GM23338 (cell line): ENCODE measurements around the gene KLK5. TPM values are rescaled to one million over a fixed set of nuclear protein-coding genes. Genes with fewer than 3 reads are reported as not detected.
A peak's percentile ranks its signal among the peaks of the same experiment; 100 is the strongest.

Source experiments
- ATAC-seq: fragments of 200-7000 bp; cut with Tn5 transposase; 3 replicates; pipeline ENCODE4 v1.9.1; 2020
- DNase-seq: peaks from one replicate; pipeline ENCODE4 v3.0.0-alpha.2; 2015; ENCODE audit warnings: low spot score
- H2AFZ ChIP-seq: fragments of 200-600 bp; sonication (generic); 2 replicates; pipeline ENCODE4 v1.8.0; 2016; ENCODE audit warnings: antibody characterized with exemption, mild to moderate bottlenecking, moderate library complexity
- H3F3A ChIP-seq: fragments of 200-600 bp; sonication (generic); replicated peaks from 2 replicates; pipeline ENCODE4 v1.8.0; 2017; ENCODE audit warnings: antibody characterized with exemption, mixed run types, low read depth
- H3K27ac ChIP-seq: fragments of 200-600 bp; sonication (generic); 2 replicates; pipeline ENCODE4 v1.6.1; 2016; ENCODE audit warnings: low read depth
- H3K27me3 ChIP-seq: fragments of 200-600 bp; sonication (generic); 2 replicates; pipeline ENCODE4 v1.8.0; 2016; ENCODE audit warnings: mild to moderate bottlenecking, mixed run types, moderate library complexity; ENCODE audit not compliant: insufficient read depth
- H3K36me3 ChIP-seq: fragments of 200-600 bp; sonication (generic); 2 replicates; pipeline ENCODE4 v1.8.0; 2016; ENCODE audit warnings: mild to moderate bottlenecking; ENCODE audit not compliant: insufficient read depth
- H3K4me1 ChIP-seq: fragments of 200-600 bp; sonication (generic); 2 replicates; pipeline ENCODE4 v1.8.0; 2016; ENCODE audit warnings: mild to moderate bottlenecking, moderate library complexity; ENCODE audit not compliant: insufficient read depth
- H3K4me2 ChIP-seq: fragments of 200-600 bp; sonication (generic); 2 replicates; pipeline ENCODE4 v1.7.1; 2017; ENCODE audit warnings: mixed run types
- H3K4me3 ChIP-seq: fragments of 200-600 bp; sonication (generic); 2 replicates; pipeline ENCODE4 v1.6.1; 2016; ENCODE audit warnings: mixed run types
- H3K79me2 ChIP-seq: fragments of 200-600 bp; sonication (generic); replicated peaks from 2 replicates; pipeline ENCODE4 v1.8.0; 2017; ENCODE audit warnings: mild to moderate bottlenecking; ENCODE audit not compliant: insufficient read depth
- H3K9me2 ChIP-seq: fragments of 200-600 bp; sonication (generic); 2 replicates; pipeline ENCODE4 v1.8.0; 2017; ENCODE audit not compliant: insufficient read depth
- H4K20me1 ChIP-seq: fragments of 200-600 bp; sonication (generic); replicated peaks from 2 replicates; pipeline ENCODE4 v1.8.0; 2017; ENCODE audit warnings: mild to moderate bottlenecking; ENCODE audit not compliant: insufficient read depth
- H3K27ac Mint-ChIP-seq: 2 replicates; pipeline ENCODE4 v1.8.0; 2020; ENCODE audit warnings: inconsistent platforms, mild to moderate bottlenecking, moderate library complexity, mixed read lengths
- H3K27me3 Mint-ChIP-seq: 3 replicates; pipeline ENCODE4 v1.8.0; 2022; ENCODE audit warnings: low read depth, mild to moderate bottlenecking, moderate library complexity, mixed read lengths, inconsistent platforms; ENCODE audit not compliant: insufficient read depth, poor library complexity
- H3K36me3 Mint-ChIP-seq: 3 replicates; pipeline ENCODE4 v1.8.0; 2021; ENCODE audit warnings: low read depth, mild to moderate bottlenecking, inconsistent platforms, moderate library complexity, mixed read lengths
- H3K4me1 Mint-ChIP-seq: 3 replicates; pipeline ENCODE4 v1.8.0; 2020; ENCODE audit warnings: mild to moderate bottlenecking, inconsistent platforms, mixed read lengths
- H3K4me3 Mint-ChIP-seq: 3 replicates; pipeline ENCODE4 v1.8.0; 2021; ENCODE audit warnings: moderate library complexity, mild to moderate bottlenecking, inconsistent platforms, mixed read lengths
- H3K9me3 Mint-ChIP-seq: 3 replicates; pipeline ENCODE4 v1.8.0; 2020; ENCODE audit warnings: moderate library complexity, mild to moderate bottlenecking, inconsistent platforms, mixed read lengths
- JUNB ChIP-seq: IDR thresholded peaks from one replicate; pipeline ENCODE4 v1.6.1; 2016; ENCODE audit warnings: antibody characterized with exemption; ENCODE audit not compliant: unreplicated experiment
- POLR2AphosphoS5 ChIP-seq: IDR thresholded peaks from 2 replicates; pipeline ENCODE4 v1.6.1; 2016; ENCODE audit warnings: antibody characterized with exemption, low read depth
- STAT1 ChIP-seq: IDR thresholded peaks from one replicate; pipeline ENCODE4 v1.6.1; 2016; ENCODE audit warnings: antibody characterized with exemption; ENCODE audit not compliant: unreplicated experiment
- ZNF114 ChIP-seq: fragments of 250-450 bp; sonication (Bioruptor Pico); IDR thresholded peaks from 2 replicates; pipeline ENCODE4 v1.5.0; 2020; ENCODE audit warnings: mild to moderate bottlenecking, moderate library complexity
- ZNF331 ChIP-seq: fragments of 250-450 bp; sonication (Bioruptor Pico); IDR thresholded peaks from 2 replicates; pipeline ENCODE4 v1.5.0; 2020; ENCODE audit warnings: low read depth, mild to moderate bottlenecking, moderate library complexity
- polyA plus RNA-seq: library from polyadenylated mRNA; unstranded; fragments of >200 nt; fragmentation: Nextera tagmentation; extraction: Ambion mirVana; gene quantifications from 2 replicates; pipeline ENCODE4 v1.2.1, GENCODE V29; 2016
- total RNA-seq: library from RNA; depleted of rRNA; stranded (reverse); fragments of >200 nt; shearing (Covaris generic); gene quantifications from 2 replicates; pipeline ENCODE4 v1.2.3, GENCODE V29; 2014
- TF ChIP-seq, protein P1 (sequence below), 2 experiments: fragments of 200-600 bp in 1 of 2; sonication (generic) in 1 of 2; conservative IDR thresholded peaks; 2 replicates each; pipeline versions ENCODE4 v1.5.1 to v1.6.1; 2016 to 2017; ENCODE audit warnings: antibody characterized with exemption in 2 of 2, low read depth in 2 of 2, mild to moderate bottlenecking in 2 of 2, moderate library complexity in 1 of 2
- TF ChIP-seq, protein P2 (sequence below): fragments of 250-450 bp; sonication (Bioruptor Pico); IDR thresholded peaks from 2 replicates; pipeline ENCODE4 v1.5.0; 2020; ENCODE audit warnings: mild to moderate bottlenecking, moderate library complexity
- TF ChIP-seq, protein P3 (sequence below): IDR thresholded peaks from 2 replicates; pipeline ENCODE4 v1.6.1; 2016; ENCODE audit warnings: antibody characterized with exemption
- TF ChIP-seq, protein P4 (sequence below): IDR thresholded peaks from one replicate; pipeline ENCODE4 v1.6.1; 2018; ENCODE audit warnings: antibody characterized with exemption; ENCODE audit not compliant: unreplicated experiment

Gene KLK5
- total and polyA plus RNA-seq, 2 experiments from 2014 or later = 0.66 TPM; not detected in 1

DNA sequence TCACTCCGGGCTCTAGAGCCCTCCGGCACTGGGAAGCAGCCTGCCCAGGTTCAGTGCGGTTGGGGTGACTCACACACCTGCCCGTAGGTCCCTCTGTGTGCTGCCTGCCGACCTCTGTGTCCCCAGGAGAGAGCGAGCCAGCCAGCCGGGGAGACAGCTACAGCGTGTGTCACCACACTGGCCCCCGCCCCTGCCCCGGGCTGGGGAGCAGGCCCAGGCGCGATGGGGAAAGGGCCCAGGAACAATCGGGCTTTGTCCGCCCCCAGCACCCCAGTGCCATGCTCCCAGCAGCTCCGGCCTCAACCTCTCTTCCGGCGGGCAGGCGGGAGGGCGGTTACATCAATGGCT is 16.5 kb upstream of the KLK5 start, which contains the start of gene KLK6 (continued):
- TF ChIP-seq, protein P1, sequence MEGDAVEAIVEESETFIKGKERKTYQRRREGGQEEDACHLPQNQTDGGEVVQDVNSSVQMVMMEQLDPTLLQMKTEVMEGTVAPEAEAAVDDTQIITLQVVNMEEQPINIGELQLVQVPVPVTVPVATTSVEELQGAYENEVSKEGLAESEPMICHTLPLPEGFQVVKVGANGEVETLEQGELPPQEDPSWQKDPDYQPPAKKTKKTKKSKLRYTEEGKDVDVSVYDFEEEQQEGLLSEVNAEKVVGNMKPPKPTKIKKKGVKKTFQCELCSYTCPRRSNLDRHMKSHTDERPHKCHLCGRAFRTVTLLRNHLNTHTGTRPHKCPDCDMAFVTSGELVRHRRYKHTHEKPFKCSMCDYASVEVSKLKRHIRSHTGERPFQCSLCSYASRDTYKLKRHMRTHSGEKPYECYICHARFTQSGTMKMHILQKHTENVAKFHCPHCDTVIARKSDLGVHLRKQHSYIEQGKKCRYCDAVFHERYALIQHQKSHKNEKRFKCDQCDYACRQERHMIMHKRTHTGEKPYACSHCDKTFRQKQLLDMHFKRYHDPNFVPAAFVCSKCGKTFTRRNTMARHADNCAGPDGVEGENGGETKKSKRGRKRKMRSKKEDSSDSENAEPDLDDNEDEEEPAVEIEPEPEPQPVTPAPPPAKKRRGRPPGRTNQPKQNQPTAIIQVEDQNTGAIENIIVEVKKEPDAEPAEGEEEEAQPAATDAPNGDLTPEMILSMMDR (conservative IDR thresholded peaks at IDR 0.05; ENCODE audit: low read depth in 2 of 2) = no peak
- TF ChIP-seq ZNF114 (CRISPR knock-in tag) (no peak), ZNF331 (no peak)

DNA sequence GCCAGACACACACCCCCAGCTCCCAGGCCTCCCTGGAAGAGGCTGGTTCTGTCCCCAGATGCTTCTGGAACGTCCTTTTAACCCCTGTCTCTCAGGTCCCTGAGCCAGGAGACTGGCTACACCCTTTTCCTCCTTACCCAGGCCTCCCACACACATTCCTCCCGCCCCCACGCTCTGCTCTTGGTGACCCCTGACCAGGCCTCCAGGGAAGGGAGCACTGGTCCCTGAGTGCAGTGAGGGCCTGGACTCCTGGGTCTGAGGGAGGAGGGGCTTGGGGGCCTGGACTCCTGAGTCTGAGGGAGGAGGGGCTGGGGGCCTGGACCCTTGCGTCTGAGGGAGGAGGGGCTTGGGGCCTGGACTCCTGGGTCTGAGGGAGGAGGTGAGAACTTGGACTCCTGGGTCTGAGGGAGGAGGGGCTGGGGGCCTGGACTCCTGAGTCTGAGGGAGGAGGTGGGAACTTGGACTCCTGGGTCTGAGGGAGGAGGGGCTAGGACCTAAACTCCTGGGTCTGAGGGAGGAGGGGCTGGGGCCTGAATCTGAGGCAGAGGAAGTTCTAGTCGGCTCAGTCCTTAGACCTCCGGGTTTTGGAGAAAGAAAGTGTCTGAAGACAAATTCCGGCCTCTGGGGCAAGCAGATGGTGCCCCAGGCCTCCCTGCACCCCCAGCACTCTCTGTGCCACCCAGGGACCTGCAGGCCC is 16.0 kb upstream of the KLK5 start:
- H2AFZ ChIP-seq = peak overlapping the region; percentile 95
- Mint-ChIP-seq H3K27me3 (peaks cover 8% of the 10 kb centered on the region), H3K4me1 (peaks cover 17% of the 10 kb centered on the region)
- TF ChIP-seq POLR2AphosphoS5 = no peak
- TF ChIP-seq, protein P1 (conservative IDR thresholded peaks at IDR 0.05; ENCODE audit: low read depth in 2 of 2) = no peak
- TF ChIP-seq, protein P2, sequence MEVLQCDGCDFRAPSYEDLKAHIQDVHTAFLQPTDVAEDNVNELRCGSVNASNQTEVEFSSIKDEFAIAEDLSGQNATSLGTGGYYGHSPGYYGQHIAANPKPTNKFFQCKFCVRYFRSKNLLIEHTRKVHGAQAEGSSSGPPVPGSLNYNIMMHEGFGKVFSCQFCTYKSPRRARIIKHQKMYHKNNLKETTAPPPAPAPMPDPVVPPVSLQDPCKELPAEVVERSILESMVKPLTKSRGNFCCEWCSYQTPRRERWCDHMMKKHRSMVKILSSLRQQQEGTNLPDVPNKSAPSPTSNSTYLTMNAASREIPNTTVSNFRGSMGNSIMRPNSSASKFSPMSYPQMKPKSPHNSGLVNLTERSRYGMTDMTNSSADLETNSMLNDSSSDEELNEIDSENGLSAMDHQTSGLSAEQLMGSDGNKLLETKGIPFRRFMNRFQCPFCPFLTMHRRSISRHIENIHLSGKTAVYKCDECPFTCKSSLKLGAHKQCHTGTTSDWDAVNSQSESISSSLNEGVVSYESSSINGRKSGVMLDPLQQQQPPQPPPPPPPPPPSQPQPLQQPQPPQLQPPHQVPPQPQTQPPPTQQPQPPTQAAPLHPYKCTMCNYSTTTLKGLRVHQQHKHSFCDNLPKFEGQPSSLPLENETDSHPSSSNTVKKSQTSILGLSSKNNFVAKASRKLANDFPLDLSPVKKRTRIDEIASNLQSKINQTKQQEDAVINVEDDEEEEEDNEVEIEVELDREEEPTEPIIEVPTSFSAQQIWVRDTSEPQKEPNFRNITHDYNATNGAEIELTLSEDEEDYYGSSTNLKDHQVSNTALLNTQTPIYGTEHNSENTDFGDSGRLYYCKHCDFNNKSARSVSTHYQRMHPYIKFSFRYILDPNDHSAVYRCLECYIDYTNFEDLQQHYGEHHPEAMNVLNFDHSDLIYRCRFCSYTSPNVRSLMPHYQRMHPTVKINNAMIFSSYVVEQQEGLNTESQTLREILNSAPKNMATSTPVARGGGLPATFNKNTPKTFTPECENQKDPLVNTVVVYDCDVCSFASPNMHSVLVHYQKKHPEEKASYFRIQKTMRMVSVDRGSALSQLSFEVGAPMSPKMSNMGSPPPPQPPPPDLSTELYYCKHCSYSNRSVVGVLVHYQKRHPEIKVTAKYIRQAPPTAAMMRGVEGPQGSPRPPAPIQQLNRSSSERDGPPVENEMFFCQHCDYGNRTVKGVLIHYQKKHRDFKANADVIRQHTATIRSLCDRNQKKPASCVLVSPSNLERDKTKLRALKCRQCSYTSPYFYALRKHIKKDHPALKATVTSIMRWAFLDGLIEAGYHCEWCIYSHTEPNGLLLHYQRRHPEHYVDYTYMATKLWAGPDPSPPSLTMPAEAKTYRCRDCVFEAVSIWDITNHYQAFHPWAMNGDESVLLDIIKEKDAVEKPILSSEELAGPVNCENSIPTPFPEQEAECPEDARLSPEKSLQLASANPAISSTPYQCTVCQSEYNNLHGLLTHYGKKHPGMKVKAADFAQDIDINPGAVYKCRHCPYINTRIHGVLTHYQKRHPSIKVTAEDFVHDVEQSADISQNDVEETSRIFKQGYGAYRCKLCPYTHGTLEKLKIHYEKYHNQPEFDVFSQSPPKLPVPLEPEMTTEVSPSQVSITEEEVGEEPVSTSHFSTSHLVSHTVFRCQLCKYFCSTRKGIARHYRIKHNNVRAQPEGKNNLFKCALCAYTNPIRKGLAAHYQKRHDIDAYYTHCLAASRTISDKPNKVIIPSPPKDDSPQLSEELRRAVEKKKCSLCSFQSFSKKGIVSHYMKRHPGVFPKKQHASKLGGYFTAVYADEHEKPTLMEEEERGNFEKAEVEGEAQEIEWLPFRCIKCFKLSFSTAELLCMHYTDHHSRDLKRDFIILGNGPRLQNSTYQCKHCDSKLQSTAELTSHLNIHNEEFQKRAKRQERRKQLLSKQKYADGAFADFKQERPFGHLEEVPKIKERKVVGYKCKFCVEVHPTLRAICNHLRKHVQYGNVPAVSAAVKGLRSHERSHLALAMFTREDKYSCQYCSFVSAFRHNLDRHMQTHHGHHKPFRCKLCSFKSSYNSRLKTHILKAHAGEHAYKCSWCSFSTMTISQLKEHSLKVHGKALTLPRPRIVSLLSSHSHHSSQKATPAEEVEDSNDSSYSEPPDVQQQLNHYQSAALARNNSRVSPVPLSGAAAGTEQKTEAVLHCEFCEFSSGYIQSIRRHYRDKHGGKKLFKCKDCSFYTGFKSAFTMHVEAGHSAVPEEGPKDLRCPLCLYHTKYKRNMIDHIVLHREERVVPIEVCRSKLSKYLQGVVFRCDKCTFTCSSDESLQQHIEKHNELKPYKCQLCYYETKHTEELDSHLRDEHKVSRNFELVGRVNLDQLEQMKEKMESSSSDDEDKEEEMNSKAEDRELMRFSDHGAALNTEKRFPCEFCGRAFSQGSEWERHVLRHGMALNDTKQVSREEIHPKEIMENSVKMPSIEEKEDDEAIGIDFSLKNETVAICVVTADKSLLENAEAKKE (CRISPR knock-in tag) = no peak
- TF ChIP-seq, protein P3, sequence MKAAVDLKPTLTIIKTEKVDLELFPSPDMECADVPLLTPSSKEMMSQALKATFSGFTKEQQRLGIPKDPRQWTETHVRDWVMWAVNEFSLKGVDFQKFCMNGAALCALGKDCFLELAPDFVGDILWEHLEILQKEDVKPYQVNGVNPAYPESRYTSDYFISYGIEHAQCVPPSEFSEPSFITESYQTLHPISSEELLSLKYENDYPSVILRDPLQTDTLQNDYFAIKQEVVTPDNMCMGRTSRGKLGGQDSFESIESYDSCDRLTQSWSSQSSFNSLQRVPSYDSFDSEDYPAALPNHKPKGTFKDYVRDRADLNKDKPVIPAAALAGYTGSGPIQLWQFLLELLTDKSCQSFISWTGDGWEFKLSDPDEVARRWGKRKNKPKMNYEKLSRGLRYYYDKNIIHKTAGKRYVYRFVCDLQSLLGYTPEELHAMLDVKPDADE = no peak
- TF ChIP-seq JUNB = no peak
- TF ChIP-seq ZNF114 (CRISPR knock-in tag) = no peak
- TF ChIP-seq, protein P4, sequence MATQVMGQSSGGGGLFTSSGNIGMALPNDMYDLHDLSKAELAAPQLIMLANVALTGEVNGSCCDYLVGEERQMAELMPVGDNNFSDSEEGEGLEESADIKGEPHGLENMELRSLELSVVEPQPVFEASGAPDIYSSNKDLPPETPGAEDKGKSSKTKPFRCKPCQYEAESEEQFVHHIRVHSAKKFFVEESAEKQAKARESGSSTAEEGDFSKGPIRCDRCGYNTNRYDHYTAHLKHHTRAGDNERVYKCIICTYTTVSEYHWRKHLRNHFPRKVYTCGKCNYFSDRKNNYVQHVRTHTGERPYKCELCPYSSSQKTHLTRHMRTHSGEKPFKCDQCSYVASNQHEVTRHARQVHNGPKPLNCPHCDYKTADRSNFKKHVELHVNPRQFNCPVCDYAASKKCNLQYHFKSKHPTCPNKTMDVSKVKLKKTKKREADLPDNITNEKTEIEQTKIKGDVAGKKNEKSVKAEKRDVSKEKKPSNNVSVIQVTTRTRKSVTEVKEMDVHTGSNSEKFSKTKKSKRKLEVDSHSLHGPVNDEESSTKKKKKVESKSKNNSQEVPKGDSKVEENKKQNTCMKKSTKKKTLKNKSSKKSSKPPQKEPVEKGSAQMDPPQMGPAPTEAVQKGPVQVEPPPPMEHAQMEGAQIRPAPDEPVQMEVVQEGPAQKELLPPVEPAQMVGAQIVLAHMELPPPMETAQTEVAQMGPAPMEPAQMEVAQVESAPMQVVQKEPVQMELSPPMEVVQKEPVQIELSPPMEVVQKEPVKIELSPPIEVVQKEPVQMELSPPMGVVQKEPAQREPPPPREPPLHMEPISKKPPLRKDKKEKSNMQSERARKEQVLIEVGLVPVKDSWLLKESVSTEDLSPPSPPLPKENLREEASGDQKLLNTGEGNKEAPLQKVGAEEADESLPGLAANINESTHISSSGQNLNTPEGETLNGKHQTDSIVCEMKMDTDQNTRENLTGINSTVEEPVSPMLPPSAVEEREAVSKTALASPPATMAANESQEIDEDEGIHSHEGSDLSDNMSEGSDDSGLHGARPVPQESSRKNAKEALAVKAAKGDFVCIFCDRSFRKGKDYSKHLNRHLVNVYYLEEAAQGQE = no peak
- TF ChIP-seq STAT1 = no peak

More for the DNA sequence above, 16.0 kb upstream of the KLK5 start:
- H3K27ac ChIP-seq = no peak overlapping the region
- no peaks in the 10 kb centered on the region for H3K79me2 ChIP-seq
- DNase-seq (no peak), ATAC-seq (peak; percentile 32; the same call in 2 of the 3 replicates)
- no peak overlapping the region for H3K27ac Mint-ChIP-seq
- peaks cover 5% of the 10 kb centered on the region for H3K9me3 Mint-ChIP-seq
- no peaks in the 10 kb centered on the region; the same call in 1 of the 2 replicates for H3K4me1 ChIP-seq
- no peaks in the 10 kb centered on the region for H3F3A ChIP-seq
- H3K4me2 ChIP-seq = 0 out of 2 replicates have a peak overlapping the region, but pooled peaks have one; percentile 20
- H4K20me1 ChIP-seq = no peaks in the 10 kb centered on the region
- H3K36me3 ChIP-seq = no peaks in the 10 kb centered on the region
- H3K4me3 Mint-ChIP-seq = no peak overlapping the region
- H3K36me3 Mint-ChIP-seq = no peaks in the 10 kb centered on the region
- no peaks in the 10 kb centered on the region for H3K27me3 ChIP-seq
- H3K4me3 ChIP-seq = no peak overlapping the region
- H3K9me2 ChIP-seq = no peaks in the 10 kb centered on the region
